Measurements from ENCODE around the gene DDRGK1.

Gene DDRGK1

DNA sequence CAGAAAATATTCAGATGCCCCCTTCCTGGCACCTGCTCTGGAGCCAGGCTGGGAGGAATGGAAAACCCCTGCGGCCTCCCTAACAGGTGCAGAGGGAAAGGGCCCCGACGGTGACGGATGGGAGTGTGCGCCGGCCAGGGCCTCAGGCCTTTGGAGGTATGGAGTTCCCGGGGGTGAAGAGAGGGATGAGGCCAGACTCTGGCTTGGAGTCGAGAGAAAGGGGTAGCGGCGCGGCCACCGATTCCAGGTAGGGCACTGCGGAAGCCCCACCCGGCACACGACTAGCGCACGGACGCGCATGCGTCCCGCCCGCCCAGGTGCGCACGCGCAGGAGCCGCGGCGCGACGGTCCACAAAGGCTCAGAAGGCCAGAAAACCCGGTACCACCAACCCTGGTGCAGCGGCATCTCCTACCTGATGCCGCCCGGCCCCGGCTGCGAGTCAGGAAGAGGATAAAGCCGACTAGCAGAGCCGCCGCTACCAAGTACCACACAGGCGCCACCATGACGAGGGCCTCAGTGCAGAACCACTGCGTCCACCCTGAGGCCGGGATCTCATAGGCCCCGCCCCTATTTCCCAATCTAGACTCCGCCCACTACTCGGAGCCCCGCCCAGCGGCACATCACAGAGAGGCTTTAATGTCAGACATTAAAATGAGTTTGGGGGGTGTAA is at the start of gene DDRGK1:
Gene DDRGK1, minus strand, starts transcription at position 559 of the 671 bp plus-strand sequence. Its CDS starts 55 bp downstream, at position 504.
- Histone ChIP-seq H3K4me1 (ENCODE audit: insufficient read depth, low read length) (no peaks in the 10 kb centered on the region; the same call in 1 of the 2 replicates), H3K36me3 (ENCODE audit: insufficient read depth, low read length) (peaks cover 11% of the 10 kb centered on the region), H3K9me3 (ENCODE audit: control insufficient read depth, insufficient read depth, low read length) (no peaks in the 10 kb centered on the region), H3K9ac (ENCODE audit: low read depth, low read length) (peak within 1 kb of the TSS; percentile 97)

DNA sequence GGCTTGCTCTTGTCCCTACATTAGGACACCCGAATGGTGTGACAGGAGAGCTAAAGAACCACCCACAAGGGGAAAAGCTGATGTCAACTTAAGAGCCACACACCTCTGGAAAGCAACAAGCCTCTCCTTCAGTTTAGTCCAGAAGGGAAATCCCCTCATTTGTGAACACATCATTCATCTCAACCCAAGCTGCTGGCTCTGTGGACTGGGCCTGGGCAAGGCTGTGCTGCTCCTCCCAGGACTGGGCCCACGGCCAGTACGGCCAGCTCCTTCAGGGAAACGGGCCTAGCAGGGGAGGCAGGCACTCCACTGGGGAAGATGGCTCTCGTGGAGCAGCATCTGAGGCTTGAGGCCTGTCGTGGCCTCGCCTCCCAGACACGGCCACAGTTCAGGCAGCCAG is 47.3 kb upstream of the DDRGK1 start:
- Histone ChIP-seq H3K4me1 (ENCODE audit: insufficient read depth, low read length) (peaks cover 10% of the 10 kb centered on the region; the same call in 1 of the 2 replicates), H3K9ac (ENCODE audit: low read depth, low read length) (no peak overlapping the region), H3K9me3 (ENCODE audit: control insufficient read depth, insufficient read depth, low read length) (no peaks in the 10 kb centered on the region), H3K36me3 (ENCODE audit: insufficient read depth, low read length) (no peaks in the 10 kb centered on the region)

DNA sequence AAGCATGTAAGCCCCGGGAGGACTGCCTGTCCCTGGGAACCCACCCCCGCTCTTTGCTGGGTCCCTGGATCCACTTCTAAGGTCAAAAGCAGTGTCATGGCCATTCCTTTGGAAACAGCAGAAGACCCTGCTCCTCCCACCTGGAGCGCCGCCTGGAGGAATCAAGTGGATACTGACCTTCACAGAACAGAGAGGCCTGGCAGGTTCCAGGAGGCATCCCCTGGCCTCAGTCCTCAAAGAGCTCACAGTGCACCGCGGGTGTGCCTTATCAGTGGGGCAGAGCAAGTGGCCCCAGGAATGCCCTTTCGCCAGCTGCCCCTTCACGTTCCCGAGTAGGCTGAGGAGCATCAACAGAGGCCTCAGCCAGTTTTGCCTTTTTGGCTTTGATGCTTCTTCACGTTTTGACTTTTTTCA is 45.6 kb upstream of the DDRGK1 start:
- H3K4me1 ChIP-seq (ENCODE audit: insufficient read depth, low read length): peaks cover 10% of the 10 kb centered on the region; the same call in 1 of the 2 replicates
- H3K9me3 ChIP-seq (ENCODE audit: control insufficient read depth, insufficient read depth, low read length): no peaks in the 10 kb centered on the region
- H3K36me3 ChIP-seq (ENCODE audit: insufficient read depth, low read length): no peaks in the 10 kb centered on the region
- H3K9ac ChIP-seq (ENCODE audit: low read depth, low read length): no peak overlapping the region

DNA sequence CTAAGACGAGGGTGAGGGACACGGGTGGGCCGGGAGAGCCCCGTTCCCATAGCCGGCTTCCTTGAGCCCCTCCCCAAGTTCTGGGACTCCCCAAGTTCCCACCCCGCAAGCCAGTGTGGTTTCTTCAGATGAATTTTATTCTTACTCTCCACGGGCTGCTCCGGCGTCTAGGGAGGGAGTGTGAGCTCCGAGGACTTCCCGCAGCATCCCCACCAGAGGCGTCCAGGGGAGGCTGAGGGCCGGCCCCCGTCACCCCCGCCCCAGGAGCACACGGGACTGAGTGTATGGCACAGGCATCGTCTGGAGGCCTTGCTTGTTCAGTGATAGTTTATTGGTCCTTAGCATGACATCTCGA is 44.5 kb upstream of the DDRGK1 start:
- H3K4me1 ChIP-seq (ENCODE audit: insufficient read depth, low read length): peaks cover 10% of the 10 kb centered on the region; the same call in 1 of the 2 replicates
- no peaks in the 10 kb centered on the region for H3K36me3 ChIP-seq (ENCODE audit: insufficient read depth, low read length)
- H3K9ac ChIP-seq (ENCODE audit: low read depth, low read length): peak overlapping the region; percentile 41; the same call in 1 of the 2 replicates
- H3K9me3 ChIP-seq (ENCODE audit: control insufficient read depth, insufficient read depth, low read length): no peaks in the 10 kb centered on the region

DNA sequence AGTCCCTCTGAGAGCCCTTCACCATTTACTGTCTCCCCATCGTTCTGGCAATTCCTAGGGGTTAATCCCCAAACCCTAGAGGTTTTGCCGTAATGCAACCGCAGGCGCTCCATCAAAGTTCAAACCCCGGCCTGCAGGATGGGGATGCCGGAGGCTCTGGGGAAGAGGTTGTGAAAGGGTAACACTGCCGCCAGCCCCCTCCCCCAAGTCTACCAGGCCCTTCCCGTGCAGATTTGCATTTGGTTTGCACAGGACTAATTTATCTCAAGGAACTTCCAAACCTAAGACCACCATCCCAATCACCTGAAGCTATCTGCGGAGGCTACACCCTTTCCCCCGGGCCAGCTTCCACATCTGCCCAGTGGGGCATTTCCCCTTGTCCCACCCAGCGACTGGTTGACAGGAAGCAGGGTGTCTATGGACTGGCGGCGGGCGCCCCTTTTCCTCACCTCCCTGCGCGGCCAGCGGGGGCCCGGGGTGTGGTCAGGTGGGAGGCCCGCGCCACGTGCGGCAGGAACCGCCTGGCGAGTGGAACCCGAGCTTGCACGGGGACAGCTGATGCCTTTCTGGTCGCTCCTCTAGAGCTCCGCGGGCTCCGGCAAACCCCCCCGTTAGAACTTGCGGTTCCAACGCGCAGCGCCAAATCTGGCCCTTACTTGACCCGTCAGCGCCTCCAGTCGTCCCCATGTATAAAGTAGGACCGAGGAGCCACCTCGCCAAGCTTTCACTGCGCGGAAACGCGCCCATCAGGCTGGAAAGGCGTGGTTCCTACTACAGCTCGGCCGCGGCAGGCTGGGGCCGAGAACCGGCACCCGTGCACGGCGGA is 43.9 kb upstream of the DDRGK1 start:
- no peaks in the 10 kb centered on the region for H3K36me3 ChIP-seq (ENCODE audit: insufficient read depth, low read length)
- H3K9ac ChIP-seq (ENCODE audit: low read depth, low read length): peak overlapping the region; percentile 41; the same call in 1 of the 2 replicates
- H3K9me3 ChIP-seq (ENCODE audit: control insufficient read depth, insufficient read depth, low read length): no peaks in the 10 kb centered on the region
- peaks cover 10% of the 10 kb centered on the region; the same call in 1 of the 2 replicates for H3K4me1 ChIP-seq (ENCODE audit: insufficient read depth, low read length)

DNA sequence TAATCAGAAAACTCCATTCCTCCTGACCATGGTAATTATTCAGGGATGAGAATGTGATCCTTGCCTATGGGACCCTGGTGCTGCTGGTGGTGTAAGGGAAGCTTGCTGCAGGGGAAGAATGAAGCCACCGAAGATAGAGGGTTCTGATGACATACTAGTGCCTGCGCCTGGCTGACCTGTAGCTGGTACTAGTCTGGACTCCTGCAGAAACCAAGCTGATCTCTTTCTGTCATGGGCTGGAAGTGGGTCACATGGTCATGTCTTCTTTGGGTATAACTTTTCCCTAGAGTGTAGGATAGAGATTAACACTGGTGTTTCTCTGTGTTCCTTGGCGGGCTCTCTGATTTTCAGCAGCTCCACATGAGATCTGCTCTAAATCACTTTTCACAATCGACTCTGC is 43.2 kb upstream of the DDRGK1 start:
- Histone ChIP-seq H3K9me3 (ENCODE audit: control insufficient read depth, insufficient read depth, low read length) (no peaks in the 10 kb centered on the region), H3K36me3 (ENCODE audit: insufficient read depth, low read length) (no peaks in the 10 kb centered on the region), H3K4me1 (ENCODE audit: insufficient read depth, low read length) (peaks cover 10% of the 10 kb centered on the region; the same call in 1 of the 2 replicates), H3K9ac (ENCODE audit: low read depth, low read length) (no peak overlapping the region)

DNA sequence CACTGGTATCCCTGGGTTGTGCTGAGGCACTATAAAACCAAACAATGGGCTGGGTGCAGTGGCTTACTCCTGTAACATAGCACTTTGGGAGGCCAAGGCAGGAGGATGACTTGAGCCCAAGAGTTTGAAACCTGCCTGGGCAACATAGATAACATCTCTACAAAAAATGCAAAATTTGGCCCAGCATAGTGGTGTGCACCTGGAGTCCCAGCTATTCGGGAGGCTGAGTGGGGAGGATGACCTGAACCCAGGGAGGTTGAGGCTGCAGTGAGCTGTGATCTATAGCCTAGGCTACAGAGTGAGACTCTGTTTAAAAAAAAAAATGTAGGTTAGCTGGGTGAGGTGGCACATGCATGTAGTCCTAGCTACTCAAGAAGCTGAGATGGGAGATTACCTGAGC is 42.2 kb upstream of the DDRGK1 start:
- Histone ChIP-seq H3K9me3 (ENCODE audit: control insufficient read depth, insufficient read depth, low read length) (no peaks in the 10 kb centered on the region), H3K4me1 (ENCODE audit: insufficient read depth, low read length) (peaks cover 10% of the 10 kb centered on the region; the same call in 1 of the 2 replicates), H3K36me3 (ENCODE audit: insufficient read depth, low read length) (no peaks in the 10 kb centered on the region), H3K9ac (ENCODE audit: low read depth, low read length) (no peak overlapping the region)

DNA sequence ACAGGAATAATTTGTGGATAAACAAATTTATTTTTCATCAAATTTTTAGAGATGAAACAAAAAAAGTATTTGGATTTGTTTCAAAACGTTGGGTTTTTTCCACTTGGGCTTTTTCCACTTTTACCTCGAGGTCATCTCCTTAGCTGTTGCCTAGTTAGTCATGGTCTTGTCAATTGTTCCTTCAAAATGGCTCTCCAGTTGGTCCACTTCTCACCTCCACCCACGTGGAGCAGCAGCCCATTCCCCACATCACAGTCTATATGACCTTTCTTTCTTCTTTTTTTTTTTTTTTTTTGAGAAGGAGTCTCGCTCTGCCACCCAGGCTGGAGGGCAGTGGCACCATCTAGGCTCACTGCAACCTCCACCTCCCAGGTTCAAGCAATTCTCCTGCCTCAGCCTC is 41.2 kb upstream of the DDRGK1 start:
- no peaks in the 10 kb centered on the region for H3K9me3 ChIP-seq (ENCODE audit: control insufficient read depth, insufficient read depth, low read length)
- no peaks in the 10 kb centered on the region for H3K36me3 ChIP-seq (ENCODE audit: insufficient read depth, low read length)
- H3K4me1 ChIP-seq (ENCODE audit: insufficient read depth, low read length): peaks cover 11% of the 10 kb centered on the region; the same call in 1 of the 2 replicates
- H3K9ac ChIP-seq (ENCODE audit: low read depth, low read length): no peak overlapping the region

DNA sequence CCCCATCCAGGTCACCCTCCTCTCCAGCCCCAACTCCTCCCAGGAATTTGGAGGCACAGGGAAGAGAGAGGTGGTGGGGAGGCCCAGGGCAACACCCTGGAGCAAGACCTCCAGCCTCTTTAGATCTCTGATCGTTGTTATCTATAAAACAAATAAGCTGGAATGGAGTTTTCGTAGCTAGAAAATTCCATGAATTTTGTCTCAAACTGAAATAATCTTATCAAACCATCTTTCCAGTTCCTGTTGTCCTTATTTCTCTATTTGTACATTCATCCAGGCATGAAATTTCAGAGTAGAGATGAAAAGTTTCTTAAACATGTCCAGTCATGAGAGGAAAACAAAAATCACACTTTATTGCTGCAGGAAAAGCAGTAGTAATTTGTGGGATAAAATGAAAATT is 40.7 kb upstream of the DDRGK1 start:
- Histone ChIP-seq H3K9ac (ENCODE audit: low read depth, low read length) (no peak overlapping the region), H3K9me3 (ENCODE audit: control insufficient read depth, insufficient read depth, low read length) (no peaks in the 10 kb centered on the region), H3K4me1 (ENCODE audit: insufficient read depth, low read length) (peaks cover 11% of the 10 kb centered on the region; the same call in 1 of the 2 replicates), H3K36me3 (ENCODE audit: insufficient read depth, low read length) (no peaks in the 10 kb centered on the region)

DNA sequence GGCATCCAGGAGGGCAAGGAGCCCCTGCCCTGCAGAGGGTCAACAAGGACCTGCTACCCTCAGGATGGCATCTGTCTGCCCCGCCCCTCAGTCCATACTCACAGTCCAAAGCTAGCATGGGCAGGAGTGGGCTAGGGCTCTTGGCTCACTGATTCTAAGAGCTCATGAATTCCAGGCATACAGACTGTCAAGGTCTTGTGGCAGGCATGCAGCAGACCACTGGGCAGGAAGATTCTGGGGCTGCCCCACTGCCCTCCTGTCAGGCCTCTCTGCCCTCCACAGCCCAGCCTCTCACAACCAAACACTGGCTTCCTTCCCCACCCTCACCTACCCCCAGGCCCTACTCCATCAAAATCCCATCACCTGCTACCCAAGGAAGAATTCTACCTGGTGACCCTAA is 40.1 kb upstream of the DDRGK1 start:
- Histone ChIP-seq H3K36me3 (ENCODE audit: insufficient read depth, low read length) (no peaks in the 10 kb centered on the region), H3K9ac (ENCODE audit: low read depth, low read length) (no peak overlapping the region), H3K9me3 (ENCODE audit: control insufficient read depth, insufficient read depth, low read length) (no peaks in the 10 kb centered on the region), H3K4me1 (ENCODE audit: insufficient read depth, low read length) (peaks cover 8% of the 10 kb centered on the region; the same call in 1 of the 2 replicates)

DNA sequence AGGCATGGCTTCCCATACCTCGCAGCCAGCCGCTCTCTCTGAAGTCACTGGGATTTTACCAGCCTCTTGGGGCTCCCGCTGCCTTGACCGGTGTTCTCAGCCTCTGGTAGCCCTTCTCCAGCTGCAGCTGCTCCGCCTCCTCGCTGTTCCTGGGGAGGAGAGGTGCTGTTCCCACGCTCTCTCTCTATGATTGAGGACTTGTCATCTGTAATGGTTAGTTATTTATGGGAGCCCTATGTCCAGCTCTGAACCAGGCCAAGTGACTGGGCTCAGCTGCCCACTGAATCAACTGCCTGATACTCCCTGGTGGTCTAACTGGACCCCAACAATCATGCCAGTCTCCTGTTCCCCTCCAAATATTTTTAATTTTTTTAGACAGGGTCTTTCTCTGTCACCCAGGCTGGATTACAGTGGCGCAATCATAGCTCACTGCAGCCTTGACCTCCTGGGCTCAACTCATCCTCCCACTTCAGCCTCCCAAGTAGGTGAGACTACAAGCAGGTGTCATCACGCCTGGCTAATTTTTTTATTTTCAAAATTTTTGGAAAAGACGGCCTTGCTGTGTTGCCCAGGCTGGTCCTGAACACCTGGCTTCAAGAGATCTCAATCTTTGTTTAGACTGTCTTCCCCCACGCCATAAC is 39.4 kb upstream of the DDRGK1 start:
- H3K4me1 ChIP-seq (ENCODE audit: insufficient read depth, low read length): peaks cover 5% of the 10 kb centered on the region; the same call in 1 of the 2 replicates
- no peaks in the 10 kb centered on the region for H3K9me3 ChIP-seq (ENCODE audit: control insufficient read depth, insufficient read depth, low read length)
- no peaks in the 10 kb centered on the region for H3K36me3 ChIP-seq (ENCODE audit: insufficient read depth, low read length)
- no peak overlapping the region for H3K9ac ChIP-seq (ENCODE audit: low read depth, low read length)

DNA sequence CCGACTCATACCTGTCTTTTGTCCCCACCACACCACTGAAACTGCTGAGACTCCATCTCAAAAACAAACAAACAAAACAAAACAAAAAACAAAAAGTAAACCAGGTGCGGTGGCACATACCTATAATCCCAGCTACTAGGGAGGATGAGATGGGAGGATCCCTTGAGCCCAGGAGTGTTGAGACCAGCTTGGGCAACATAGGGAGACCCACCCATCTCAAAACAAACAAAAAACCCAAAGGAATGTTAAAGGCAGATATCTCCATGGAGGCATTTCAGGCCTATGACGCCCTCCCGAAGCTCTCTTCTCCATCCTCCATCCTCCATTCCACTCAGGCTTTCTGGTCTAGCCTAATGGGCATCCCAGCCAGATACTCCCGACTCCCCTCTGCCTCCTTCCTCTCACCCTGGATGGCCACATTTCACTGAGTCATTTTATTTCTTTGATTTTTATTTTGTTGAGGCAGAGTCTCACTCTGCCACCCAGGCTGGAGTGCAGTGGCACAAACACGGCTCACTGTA is 37.8 kb upstream of the DDRGK1 start:
- Histone ChIP-seq H3K36me3 (ENCODE audit: insufficient read depth, low read length) (no peaks in the 10 kb centered on the region), H3K9me3 (ENCODE audit: control insufficient read depth, insufficient read depth, low read length) (no peaks in the 10 kb centered on the region), H3K4me1 (ENCODE audit: insufficient read depth, low read length) (peaks cover 6% of the 10 kb centered on the region; the same call in 1 of the 2 replicates), H3K9ac (ENCODE audit: low read depth, low read length) (no peak overlapping the region)

DNA sequence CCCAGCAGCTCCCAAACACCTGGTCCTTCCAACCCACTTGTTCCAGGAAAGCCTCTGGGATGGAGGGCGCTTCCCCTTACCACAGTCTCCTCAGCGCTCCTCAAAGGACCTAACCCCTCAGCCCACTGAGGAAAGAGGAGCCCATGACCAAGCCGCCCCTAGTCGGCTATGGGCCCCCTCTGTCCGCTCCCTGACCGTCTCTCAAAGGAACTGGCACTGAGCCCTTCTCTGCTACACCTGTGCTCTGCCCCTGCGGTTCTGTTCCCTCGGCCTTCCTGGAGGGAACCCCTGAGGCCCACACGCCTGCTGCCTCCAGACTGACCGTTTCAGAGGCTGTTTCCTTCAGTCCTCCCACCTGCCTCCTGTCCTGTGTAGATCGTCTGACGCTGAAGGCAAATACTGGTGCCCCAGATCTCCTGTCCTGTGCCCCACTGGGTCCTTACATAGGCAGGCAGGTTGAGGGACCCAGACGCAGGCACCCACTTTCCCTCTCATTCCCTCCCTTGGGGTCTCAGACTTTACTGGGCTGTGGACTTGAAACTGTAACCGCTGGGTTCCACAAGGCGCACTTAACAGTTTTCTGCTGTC is 36.4 kb upstream of the DDRGK1 start:
- Histone ChIP-seq H3K9me3 (ENCODE audit: control insufficient read depth, insufficient read depth, low read length) (no peaks in the 10 kb centered on the region), H3K36me3 (ENCODE audit: insufficient read depth, low read length) (no peaks in the 10 kb centered on the region), H3K9ac (ENCODE audit: low read depth, low read length) (peak overlapping the region; percentile 77), H3K4me1 (ENCODE audit: insufficient read depth, low read length) (peaks cover 11% of the 10 kb centered on the region; the same call in 1 of the 2 replicates)
